ENCODE measurements around the gene RAB34.

DNA sequence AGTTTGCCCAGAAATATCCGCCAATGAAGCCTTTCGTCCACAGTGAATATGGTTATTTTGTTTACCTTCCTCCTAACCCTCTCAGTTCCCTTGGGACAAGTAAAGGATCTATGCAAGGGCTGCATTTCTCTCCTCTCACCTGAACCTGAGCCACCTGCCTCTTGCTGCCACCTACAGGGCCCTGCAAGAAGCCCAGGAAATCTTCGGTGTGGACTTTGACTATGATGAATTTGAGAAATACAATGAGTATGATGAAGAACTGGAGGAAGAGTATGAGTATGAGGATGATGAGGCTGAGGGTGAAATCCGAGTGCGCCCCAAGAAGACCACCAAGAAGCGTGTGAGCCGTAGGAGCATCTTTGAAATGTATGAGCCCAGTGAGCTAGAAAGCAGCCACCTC is 41.7 kb downstream of the RAB34 start:
- TF ChIP-seq, protein P1, sequence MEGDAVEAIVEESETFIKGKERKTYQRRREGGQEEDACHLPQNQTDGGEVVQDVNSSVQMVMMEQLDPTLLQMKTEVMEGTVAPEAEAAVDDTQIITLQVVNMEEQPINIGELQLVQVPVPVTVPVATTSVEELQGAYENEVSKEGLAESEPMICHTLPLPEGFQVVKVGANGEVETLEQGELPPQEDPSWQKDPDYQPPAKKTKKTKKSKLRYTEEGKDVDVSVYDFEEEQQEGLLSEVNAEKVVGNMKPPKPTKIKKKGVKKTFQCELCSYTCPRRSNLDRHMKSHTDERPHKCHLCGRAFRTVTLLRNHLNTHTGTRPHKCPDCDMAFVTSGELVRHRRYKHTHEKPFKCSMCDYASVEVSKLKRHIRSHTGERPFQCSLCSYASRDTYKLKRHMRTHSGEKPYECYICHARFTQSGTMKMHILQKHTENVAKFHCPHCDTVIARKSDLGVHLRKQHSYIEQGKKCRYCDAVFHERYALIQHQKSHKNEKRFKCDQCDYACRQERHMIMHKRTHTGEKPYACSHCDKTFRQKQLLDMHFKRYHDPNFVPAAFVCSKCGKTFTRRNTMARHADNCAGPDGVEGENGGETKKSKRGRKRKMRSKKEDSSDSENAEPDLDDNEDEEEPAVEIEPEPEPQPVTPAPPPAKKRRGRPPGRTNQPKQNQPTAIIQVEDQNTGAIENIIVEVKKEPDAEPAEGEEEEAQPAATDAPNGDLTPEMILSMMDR (IDR thresholded peaks at IDR 0.05; ENCODE audit: insufficient read depth, low read length, poor library complexity, severe bottlenecking), result peak; percentile 53
- TF ChIP-seq EZH2phosphoT487 (conservative IDR thresholded peaks at IDR 0.05; ENCODE audit: low read length), result no peak

Measured in SU-DHL-6 (cell line).